ENCODE measurements around the gene SPRR2D. TPM values are rescaled to one million over a fixed set of nuclear protein-coding genes. Genes with fewer than 3 reads are reported as not detected.

Gene SPRR2D
- total and polyA plus RNA-seq, 10 of the 15 experiments (the other 5 are each of a cell fraction or from before 2014, with no cell fraction given) = 0.44 TPM; not detected in 9

GRCh38 chr1:152995842-152996241 lies 45.1 kb downstream of the SPRR2D start:
- Histone ChIP-seq H3K36me3 (ENCODE audit: control insufficient read depth in 2 of 2, insufficient read depth in 2 of 2, low read length in 1 of 2) (no peaks in the 10 kb centered on the region), H3K79me2 (ENCODE audit: control insufficient read depth, insufficient read depth, low read length) (no peaks in the 10 kb centered on the region), H3K27me3 (replicated peaks in 1 of 2; ENCODE audit: control insufficient read depth in 2 of 2, insufficient read depth in 2 of 2, low read length in 1 of 2) (no peaks in the 10 kb centered on the region; a peak in 1 of 4 replicates), H3K27ac (ENCODE audit: control insufficient read depth, insufficient read depth) (no peak overlapping the region), H4K20me1 (ENCODE audit: control insufficient read depth, insufficient read depth) (no peaks in the 10 kb centered on the region), H2AFZ (ENCODE audit: control insufficient read depth, low read depth, low read length) (no peak overlapping the region), H3K9ac (ENCODE audit: control insufficient read depth, insufficient read depth, low read length) (no peak overlapping the region), H3K9me3 (replicated peaks; ENCODE audit: control insufficient read depth, insufficient read depth, low read length) (no peaks in the 10 kb centered on the region), H3K4me2 (ENCODE audit: control insufficient read depth, insufficient read depth) (no peak overlapping the region), H3K4me3 (no peak overlapping the region), H3K4me1 (ENCODE audit: control insufficient read depth, insufficient read depth, low read length) (no peaks in the 10 kb centered on the region)
- DNase-seq (ENCODE audit: low read depth, low spot score) (no peak), FAIRE-seq (no peak), ATAC-seq (no peak)
- ChIA-PET CTCF (no interaction called here), SMC1A (ENCODE audit: uncharacterized antibody, unreplicated experiment) (no interaction called here), RAD21 (ENCODE audit: unreplicated experiment) (no interaction called here), POLR2A (no interaction called here)
- intact Hi-C loops (cut with micrococcal nuclease; ENCODE audit: unreplicated experiment) = no loop called here
- TF ChIP-seq NRF1 (conservative IDR thresholded peaks at IDR 0.05; ENCODE audit: low read depth, low read length) (no peak), SP1 (IDR thresholded peaks at IDR 0.05; ENCODE audit: low read depth, low read length) (no peak), HDGF (IDR thresholded peaks at IDR 0.05) (no peak), PRDM15 (CRISPR knock-in tag; IDR thresholded peaks at IDR 0.05) (no peak), YY1 (IDR thresholded peaks at IDR 0.05; ENCODE audit: low read depth, low read length) (no peak), POU2F2 (IDR thresholded peaks at IDR 0.05; ENCODE audit: borderline replicate concordance, low read depth, low read length) (no peak), POLR2AphosphoS2 (IDR thresholded peaks at IDR 0.05; ENCODE audit: low read depth, low read length) (no peak), RB1 (IDR thresholded peaks at IDR 0.05; ENCODE audit: borderline replicate concordance) (no peak), MAX (IDR thresholded peaks at IDR 0.05; ENCODE audit: low read depth, low read length) (no peak), RAD51 (IDR thresholded peaks at IDR 0.05) (no peak), BHLHE40 (IDR thresholded peaks at IDR 0.05; ENCODE audit: borderline replicate concordance in 1 of 2, low read depth in 2 of 2, low read length in 1 of 2) (no peak), NFXL1 (IDR thresholded peaks at IDR 0.05; ENCODE audit: borderline replicate concordance) (no peak), HDAC6 (IDR thresholded peaks at IDR 0.05; ENCODE audit: unreplicated experiment) (no peak), ZBTB4 (CRISPR knock-in tag; IDR thresholded peaks at IDR 0.05) (no peak), BACH1 (IDR thresholded peaks at IDR 0.05; ENCODE audit: borderline replicate concordance) (no peak), CBFB (IDR thresholded peaks at IDR 0.05; ENCODE audit: low read depth) (no peak), PBX3 (IDR thresholded peaks at IDR 0.05; ENCODE audit: insufficient replicate concordance, low read depth, low read length) (no peak), SREBF1 (IDR thresholded peaks at IDR 0.05; ENCODE audit: low read length) (no peak), TBL1XR1 (IDR thresholded peaks at IDR 0.05; ENCODE audit: low read depth, low read length) (no peak)
- in situ Hi-C loops (cut with MboI) = no loop called here
- WGBS (ENCODE audit: insufficient coverage, insufficient replicate concordance, low lambda C conversion rate, missing lambda C conversion rate) = 0% methylated on average over 1 of the region's 1 CpG
- BruUV-seq (replicated peaks) = no TSS peak
